DMS153 treated with DMSO at 0.1 percent for 48 hours (cell line): ENCODE results near the gene TGFBR2.

Experiments
- DNase-seq: peaks from one replicate; lab custom pipeline; 2025; ENCODE audit not compliant: unreplicated experiment; lab: John Stamatoyannopoulos, UW

TGFBR2 gene

GRCh38 chr3:30708472-30708871 is 102.1 kb downstream of the TGFBR2 start:
- no peak for DNase-seq

- no peak for DNase-seq
Measured at GRCh38 chr3:30710017-30710416, 103.6 kb downstream of the TGFBR2 start.

- DNase-seq = no peak
Measured at GRCh38 chr3:30711151-30711550, 104.8 kb downstream of the TGFBR2 start.

- DNase-seq = no peak
Measured at GRCh38 chr3:30711867-30712266, 105.5 kb downstream of the TGFBR2 start.

- no peak for DNase-seq
Measured at GRCh38 chr3:30712991-30713390, 106.6 kb downstream of the TGFBR2 start.

- no peak for DNase-seq
Measured at GRCh38 chr3:30713885-30714503, 107.6 kb downstream of the TGFBR2 start.

- no peak for DNase-seq
Measured at GRCh38 chr3:30719536-30719935, 113.1 kb downstream of the TGFBR2 start.

GRCh38 chr3:30720586-30721313 is 114.3 kb downstream of the TGFBR2 start:
- DNase-seq = no peak

GRCh38 chr3:30721314-30721634 is 114.9 kb downstream of the TGFBR2 start:
- no peak for DNase-seq

- no peak for DNase-seq
Measured at GRCh38 chr3:30723211-30723610, 116.8 kb downstream of the TGFBR2 start.

- DNase-seq = no peak
Measured at GRCh38 chr3:30724863-30725262, 118.5 kb downstream of the TGFBR2 start.

GRCh38 chr3:30728143-30728542 is 121.7 kb downstream of the TGFBR2 start:
- DNase-seq = no peak

- DNase-seq = no peak
Measured at GRCh38 chr3:30729512-30729911, 123.1 kb downstream of the TGFBR2 start.

- DNase-seq = no peak
Measured at GRCh38 chr3:30729936-30730335, 123.5 kb downstream of the TGFBR2 start.

GRCh38 chr3:30730967-30731366 is 124.6 kb downstream of the TGFBR2 start:
- DNase-seq = no peak

- no peak for DNase-seq
Measured at GRCh38 chr3:30733209-30733608, 126.8 kb downstream of the TGFBR2 start.

GRCh38 chr3:30733696-30734095 is 127.3 kb downstream of the TGFBR2 start:
- no peak for DNase-seq

GRCh38 chr3:30737743-30738499 is 131.5 kb downstream of the TGFBR2 start:
- DNase-seq = no peak

- DNase-seq = no peak
Measured at GRCh38 chr3:30738605-30739004, 132.2 kb downstream of the TGFBR2 start.

GRCh38 chr3:30741889-30742288 is 135.5 kb downstream of the TGFBR2 start:
- DNase-seq = no peak

GRCh38 chr3:30742796-30743619 is 136.6 kb downstream of the TGFBR2 start:
- no peak for DNase-seq
